GM12878 (cell line): ENCODE results near the gene TUBB. TPM values are rescaled to one million over a fixed set of nuclear protein-coding genes. Genes with fewer than 3 reads are reported as not detected.

Experiments used
- ATAC-seq: fragments of 200-7000 bp; cut with Tn5 transposase; 3 replicates; pipeline ENCODE4 v1.9.1; 2020; ENCODE audit warnings: mild to moderate bottlenecking, moderate library complexity
- BruUV-seq: library from RNA; stranded (reverse); fragments of 400-500 nt; replicated peaks from 2 replicates; lab custom pipeline; 2021; lab: Mats Ljungman, UMichigan
- CTCF ChIA-PET: fragments of 300-600 bp; sonication (Branson Sonifier 250); formaldehyde crosslinking; extraction: SDS; loops from one replicate; lab custom pipeline; 2021; ENCODE audit warnings: inconsistent platforms; lab: Yijun Ruan, JAX
- POLR2A ChIA-PET: fragments of 350-600 bp; formaldehyde crosslinking; extraction: SDS; loops from one replicate; lab custom pipeline; 2021; ENCODE audit warnings: inconsistent platforms; lab: Charles Lee
- RAD21 ChIA-PET: fragments of 300-600 bp; sonication (Branson Sonifier 250); formaldehyde crosslinking; loops from one replicate; lab custom pipeline; 2023; ENCODE audit warnings: antibody characterized with exemption; ENCODE audit not compliant: unreplicated experiment; lab: Charles Lee
- SMC1A ChIA-PET: fragments of 300-600 bp; sonication (Branson Sonifier 250); formaldehyde crosslinking; loops from one replicate; lab custom pipeline; 2023; ENCODE audit not compliant: unreplicated experiment, uncharacterized antibody; lab: Charles Lee
- DNase-seq: peaks from one replicate; pipeline ENCODE4 v3.0.0-alpha.2; 2011; ENCODE audit warnings: low read depth, low spot score
- FAIRE-seq: peaks from 3 replicates; lab custom pipeline; 2011; peaks lifted over from hg19 to GRCh38; lab: Jason Lieb, UNC
- H2AFZ ChIP-seq: 2 replicates; pipeline ENCODE4 v1.6.0; 2011; ENCODE audit warnings: low read depth, low read length, control low read depth; ENCODE audit not compliant: control insufficient read depth
- H3K27ac ChIP-seq: 2 replicates; pipeline ENCODE4 v1.5.1; 2011; ENCODE audit warnings: control low read depth; ENCODE audit not compliant: control insufficient read depth, insufficient read depth
- H3K27me3 ChIP-seq, 2 experiments: replicated peaks in 1 of 2; 2 replicates each; pipeline versions ENCODE4 v1.6.0 to v1.6.1; 2011; ENCODE audit warnings: low read length in 1 of 2; ENCODE audit not compliant: control insufficient read depth in 2 of 2, insufficient read depth in 2 of 2
- H3K36me3 ChIP-seq, 2 experiments: 2 replicates each; pipeline ENCODE4 v1.5.1; 2011; ENCODE audit warnings: low read length in 1 of 2; ENCODE audit not compliant: control insufficient read depth in 2 of 2, insufficient read depth in 2 of 2
- H3K4me1 ChIP-seq: 2 replicates; pipeline ENCODE4 v1.6.1; 2011; ENCODE audit warnings: mild to moderate bottlenecking, low read length, moderate library complexity, mixed read lengths; ENCODE audit not compliant: control insufficient read depth, insufficient read depth
- H3K4me2 ChIP-seq: 2 replicates; pipeline ENCODE4 v1.6.0; 2011; ENCODE audit warnings: control low read depth; ENCODE audit not compliant: control insufficient read depth, insufficient read depth
- H3K4me3 ChIP-seq: fragments of 200-600 bp; sonication (generic); 2 replicates; pipeline ENCODE4 v1.5.1; 2016
- H3K79me2 ChIP-seq: 2 replicates; pipeline ENCODE4 v1.6.0; 2011; ENCODE audit warnings: low read length; ENCODE audit not compliant: control insufficient read depth, insufficient read depth
- H3K9ac ChIP-seq: 2 replicates; pipeline ENCODE4 v1.8.0; 2011; ENCODE audit warnings: low read length, control low read depth, mixed read lengths; ENCODE audit not compliant: control insufficient read depth, insufficient read depth
- H3K9me3 ChIP-seq: replicated peaks from 3 replicates; pipeline ENCODE4 v1.5.1; 2011; ENCODE audit warnings: mild to moderate bottlenecking, low read length; ENCODE audit not compliant: control insufficient read depth, insufficient read depth
- H4K20me1 ChIP-seq: 2 replicates; pipeline ENCODE4 v1.6.0; 2011; ENCODE audit not compliant: control insufficient read depth, insufficient read depth
- BMI1 ChIP-seq: fragments of 450-650 bp; IDR thresholded peaks from 2 replicates; pipeline ENCODE4 v1.6.1; 2016; ENCODE audit warnings: mild to moderate bottlenecking, moderate library complexity, borderline replicate concordance
- CEBPB ChIP-seq, 2 experiments: fragments of 150-350 bp in 1 of 2; IDR thresholded peaks; 2 replicates each; pipeline ENCODE4 v1.6.1; 2012 to 2014; ENCODE audit warnings: low read depth in 2 of 2, low read length in 2 of 2, borderline replicate concordance in 1 of 2, inconsistent platforms in 1 of 2
- CREM ChIP-seq: IDR thresholded peaks from 2 replicates; pipeline ENCODE4 v1.6.1; 2014; ENCODE audit warnings: antibody characterized with exemption, low read depth
- E2F4 ChIP-seq: IDR thresholded peaks from 2 replicates; pipeline ENCODE4 v1.6.1; 2012; ENCODE audit warnings: low read depth, low read length, improper control_type of control experiment
- IRF3 ChIP-seq: fragments of 450-650 bp; IDR thresholded peaks from 2 replicates; pipeline ENCODE4 v1.6.1; 2014; ENCODE audit warnings: mild to moderate bottlenecking
- JUND ChIP-seq: IDR thresholded peaks from 2 replicates; pipeline ENCODE4 v1.6.1; 2012; ENCODE audit warnings: low read depth, mild to moderate bottlenecking, low read length, improper control_type of control experiment, moderate library complexity
- MXI1 ChIP-seq: fragments of 150-350 bp; IDR thresholded peaks from 2 replicates; pipeline ENCODE4 v1.6.1; 2011; ENCODE audit warnings: low read depth, mild to moderate bottlenecking, inconsistent platforms, low read length, improper control_type of control experiment
- NBN ChIP-seq: fragments of 450-650 bp; IDR thresholded peaks from 2 replicates; pipeline ENCODE4 v1.6.1; 2016
- NFXL1 ChIP-seq: fragments of 450-650 bp; IDR thresholded peaks from 2 replicates; pipeline ENCODE4 v1.6.1; 2017; ENCODE audit warnings: antibody characterized with exemption, mild to moderate bottlenecking, borderline replicate concordance
- NR2C1 ChIP-seq: fragments of 450-650 bp; IDR thresholded peaks from 2 replicates; pipeline ENCODE4 v1.6.1; 2017; ENCODE audit warnings: antibody characterized with exemption, mild to moderate bottlenecking, moderate library complexity
- NR2F1 ChIP-seq: fragments of 450-650 bp; conservative IDR thresholded peaks from 2 replicates; pipeline ENCODE4 v1.6.1; 2017; ENCODE audit warnings: mild to moderate bottlenecking
- PML ChIP-seq: IDR thresholded peaks from 2 replicates; pipeline ENCODE4 v1.6.1; 2012; ENCODE audit warnings: low read length, inconsistent platforms
- RELB ChIP-seq: fragments of 450-650 bp; IDR thresholded peaks from 2 replicates; pipeline ENCODE4 v1.6.1; 2017; ENCODE audit warnings: low read depth, mild to moderate bottlenecking, moderate library complexity
- RUNX3 ChIP-seq: IDR thresholded peaks from 2 replicates; pipeline ENCODE4 v1.6.1; 2012; ENCODE audit warnings: low read length, inconsistent platforms
- SRF ChIP-seq, 2 experiments: IDR thresholded peaks; 2 replicates each; pipeline ENCODE4 v1.6.1; 2011; ENCODE audit warnings: low read depth in 2 of 2, low read length in 2 of 2, mild to moderate bottlenecking in 1 of 2, moderate library complexity in 1 of 2
- TAF1 ChIP-seq: IDR thresholded peaks from 2 replicates; pipeline ENCODE4 v1.6.1; 2011; ENCODE audit warnings: mild to moderate bottlenecking, low read depth, low read length, borderline replicate concordance
- TARDBP ChIP-seq: IDR thresholded peaks from 2 replicates; pipeline ENCODE4 v1.6.1; 2016; ENCODE audit warnings: borderline replicate concordance
- YBX1 ChIP-seq: fragments of 450-650 bp; IDR thresholded peaks from 2 replicates; pipeline ENCODE4 v1.6.1; 2016; ENCODE audit warnings: antibody characterized with exemption
- ZNF384 ChIP-seq: IDR thresholded peaks from 2 replicates; pipeline ENCODE4 v1.6.1; 2012; ENCODE audit warnings: low read depth, mild to moderate bottlenecking, low read length, improper control_type of control experiment, borderline replicate concordance
- WGBS: methylation state at CpG from one replicate; pipeline ENCODE4 v1.1.6; 2016; ENCODE audit warnings: low lambda C conversion rate; ENCODE audit not compliant: insufficient replicate concordance, insufficient coverage; ENCODE audit errors: missing lambda C conversion rate; 5-methylcytosine and 5-hydroxymethylcytosine counted together
- in situ Hi-C: fragments of 300-500 bp; cut with MboI; formaldehyde crosslinking; loops from 9 replicates; pipeline ENCODE4 v1.14.3; 2018; ENCODE audit warnings: mixed read lengths
- intact Hi-C: fragments of 100-400 bp; cut with micrococcal nuclease; formaldehyde crosslinking; loops from one replicate; pipeline ENCODE4 v1.14.2; 2022; ENCODE audit not compliant: unreplicated experiment
- polyA plus RNA-seq, 11 experiments: library from polyadenylated mRNA; depleted of rRNA in 4 of 11; unstranded in 6 of 11; stranded (reverse) in 5 of 11; fragments of >200 nt; fragmentation: Nextera tagmentation in 4 of 11; fragmentation: Illumina TruSeq in 1 of 11; extraction: Ambion mirVana in 4 of 11; extraction: Trizol in 1 of 11; gene quantifications; 1 replicate in 1 of 11; 2 replicates in 10 of 11; pipeline versions ENCODE4 v1.2.1 to v1.2.3, GENCODE V29; 2011 to 2016; ENCODE audit warnings: inconsistent platforms in 2 of 11, missing spikeins in 2 of 11, low read depth in 1 of 11
- total RNA-seq, 4 experiments: library from RNA; depleted of rRNA in 3 of 4; stranded (reverse); fragments of >200 nt in 3 of 4; fragmentation: Illumina TruSeq in 1 of 4; extraction: Trizol in 1 of 4; gene quantifications; 2 replicates each; pipeline versions ENCODE4 v1.2.1 to v1.2.3, GENCODE V29; 2013 to 2021

Gene TUBB
- total and polyA plus RNA-seq, 10 of the 15 experiments (the other 5 are each of a cell fraction or from before 2014, with no cell fraction given) = 1,039 to 3,052 (median 1,656) TPM

- POLR2A ChIA-PET = interaction anchor here (0.5 to 11.6 kb wide), 8 partner anchors 10 to 158 kb away, joined by 3 to 200 read pairs (median 5); partner anchors contain the start of gene NRM
- under 1% methylated on average over 27 of the region's 27 CpGs for WGBS
- FAIRE-seq (peak; percentile 77), DNase-seq (no peak), ATAC-seq (0 out of 3 replicates have a peak, but pooled peaks have one; percentile 0)
- Histone ChIP-seq H2AFZ (no peak overlapping the region), H3K9me3 (no peaks in the 10 kb centered on the region), H3K4me3 (peak overlapping the region; percentile 88), H3K27me3 (no peaks in the 10 kb centered on the region), H3K36me3 (peaks cover 21 to 24% of the 10 kb centered on the region in 2 experiments), H3K9ac (peak overlapping the region; percentile 86), H3K4me1 (peaks cover 12% of the 10 kb centered on the region), H3K4me2 (peak overlapping the region; percentile 81), H3K27ac (peak overlapping the region; percentile 67), H3K79me2 (peaks cover 76% of the 10 kb centered on the region), H4K20me1 (peaks cover 10% of the 10 kb centered on the region)
- no TSS peak for BruUV-seq
- intact Hi-C loops (loop anchor here (1.0 kb wide), 1 partner anchor 43 kb away; no protein-coding TSS in a partner anchor), in situ Hi-C loops (no loop called here)
- CTCF ChIA-PET = interaction anchor here (0.7 to 22.7 kb wide), 30 partner anchors 9 to 240 kb away, joined by 3 to 487 read pairs (median 6); partner anchors contain the start of genes DHX16, NRM and VARS2
- RAD21 ChIA-PET = interaction anchor here (1.0 to 11.2 kb wide), 11 partner anchors 10 to 365 kb away, joined by 3 to 209 read pairs (median 10); partner anchors contain the start of genes DHX16, NRM and VARS2
- SMC1A ChIA-PET = interaction anchor here (0.6 to 17.7 kb wide), 17 partner anchors 9 to 357 kb away, joined by 3 to 265 read pairs (median 4); partner anchors contain the start of genes DHX16 and MRPS18B
- TF ChIP-seq NR2C1 (no peak), E2F4 (no peak), MXI1 (0 out of 2 replicates have a peak, but pooled peaks have one; percentile 34), BMI1 (no peak), RUNX3 (no peak), CREM (0 out of 2 replicates have a peak, but pooled peaks have one; percentile 20), NR2F1 (0 out of 2 replicates have a peak, but pooled peaks have one; percentile 36), CEBPB (IDR thresholded peaks at IDR 0.05; ENCODE audit: borderline replicate concordance in 1 of 2, low read depth in 2 of 2, low read length in 2 of 2) (no peak), NFXL1 (no peak), TAF1 (no peak), PML (no peak), IRF3 (no peak), RELB (peak; percentile 31; the same call in 1 of the 2 replicates), TARDBP (no peak), NBN (0 out of 2 replicates have a peak, but pooled peaks have one; percentile 21), SRF (IDR thresholded peaks at IDR 0.05; ENCODE audit: low read depth in 2 of 2, low read length in 2 of 2) (no peak), JUND (no peak), YBX1 (no peak), ZNF384 (no peak)
These were observed 2.3 kb downstream of the TUBB start for GRCh38 chr6:30722280-30723112.
